HepG2 (cell line): ENCODE results near the gene VNN1. TPM values are rescaled to one million over a fixed set of nuclear protein-coding genes. Genes with fewer than 3 reads are reported as not detected.

Source experiments
- ATF7-NPFF ChIP-seq: sonication (generic); formaldehyde crosslinking; IDR thresholded peaks from 2 replicates; pipeline ENCODE4 v1.8.1; 2023; ENCODE audit warnings: mild to moderate bottlenecking, low read depth, missing genetic modification reagents, moderate library complexity
- DNMT3B ChIP-seq: conservative IDR thresholded peaks from 2 replicates; pipeline ENCODE4 v1.6.1; 2016; ENCODE audit warnings: missing biosample characterization, control low read depth
- FOXA1 ChIP-seq, 2 experiments: fragments of 450-650 bp in 1 of 2; sonication (generic) in 1 of 2; formaldehyde crosslinking in 1 of 2; IDR thresholded peaks; 2 replicates each; pipeline versions ENCODE4 v1.4.0 to v1.6.1; 2016 to 2020; ENCODE audit warnings: missing genetic modification reagents in 1 of 2
- PCBP2 ChIP-seq: fragments of 200-400 bp; formaldehyde crosslinking; optimal IDR thresholded peaks from 2 replicates; pipeline ENCODE3; 2018; ENCODE audit warnings: low read length, low read depth; ENCODE audit not compliant: poor library complexity, severe bottlenecking
- RBM39 ChIP-seq: fragments of 200-400 bp; formaldehyde crosslinking; IDR thresholded peaks from one replicate; pipeline ENCODE4 v1.6.1; 2018; ENCODE audit warnings: antibody characterized with exemption, mild to moderate bottlenecking, low read depth, low read length; ENCODE audit not compliant: poor library complexity, severe bottlenecking
- ZNF431 ChIP-seq: sonication (generic); formaldehyde crosslinking; IDR thresholded peaks from 2 replicates; pipeline ENCODE4 v1.9.0; 2022; ENCODE audit warnings: missing genetic modification reagents, low read depth, mild to moderate bottlenecking, borderline replicate concordance
- ZNF569 ChIP-seq: sonication (generic); formaldehyde crosslinking; IDR thresholded peaks from 2 replicates; pipeline ENCODE4 v1.5.0; 2020; ENCODE audit warnings: mild to moderate bottlenecking, missing genetic modification reagents, moderate library complexity, borderline replicate concordance
- ZNF570 ChIP-seq: sonication (generic); formaldehyde crosslinking; IDR thresholded peaks from 2 replicates; pipeline ENCODE4 v1.4.0; 2020; ENCODE audit warnings: mild to moderate bottlenecking, missing genetic modification reagents, borderline replicate concordance
- ZNF737 ChIP-seq: sonication (generic); formaldehyde crosslinking; IDR thresholded peaks from 2 replicates; pipeline ENCODE4 v1.5.0; 2020; ENCODE audit warnings: missing genetic modification reagents, mild to moderate bottlenecking, borderline replicate concordance
- polyA plus RNA-seq, 8 experiments: library from polyadenylated mRNA; depleted of rRNA in 3 of 8; stranded (reverse) in 7 of 8; unstranded in 1 of 8; fragments of >200 nt; fragmentation: Illumina TruSeq in 4 of 8; extraction: Trizol in 4 of 8; gene quantifications; 2 replicates each; pipeline versions ENCODE4 v1.2.1 to v1.2.3, GENCODE V29; 2011 to 2016; ENCODE audit warnings: low read depth in 4 of 8, missing spikeins in 1 of 8, mixed read lengths in 1 of 8; ENCODE audit not compliant: insufficient read depth in 1 of 8
- total RNA-seq, 5 experiments: library from RNA; depleted of rRNA; stranded (reverse); fragments of >200 nt; fragmentation: Illumina TruSeq; extraction: Trizol; gene quantifications; 2 replicates each; pipeline ENCODE4 v1.2.3, GENCODE V29; 2016; ENCODE audit warnings: low read depth in 1 of 5
- TF ChIP-seq, protein P1 (sequence below): IDR thresholded peaks from 2 replicates; pipeline ENCODE4 v1.4.0; 2020; ENCODE audit warnings: mild to moderate bottlenecking, missing genetic modification reagents
- TF ChIP-seq, protein P2 (sequence below): sonication (generic); formaldehyde crosslinking; IDR thresholded peaks from 2 replicates; pipeline ENCODE4 v1.4.0; 2020; ENCODE audit warnings: missing genetic modification reagents, mild to moderate bottlenecking, borderline replicate concordance
- TF ChIP-seq, protein P3 (sequence below): sonication (generic); formaldehyde crosslinking; conservative IDR thresholded peaks from 2 replicates; pipeline ENCODE4 v1.4.0; 2020; ENCODE audit warnings: mild to moderate bottlenecking, missing genetic modification reagents, moderate library complexity
- TF ChIP-seq, protein P4 (sequence below): sonication (generic); formaldehyde crosslinking; IDR thresholded peaks from 2 replicates; pipeline ENCODE4 v1.4.0; 2020; ENCODE audit warnings: missing genetic modification reagents, borderline replicate concordance
- TF ChIP-seq, protein P5 (sequence below): sonication (generic); formaldehyde crosslinking; IDR thresholded peaks from 2 replicates; pipeline ENCODE4 v1.4.0; 2020; ENCODE audit warnings: mild to moderate bottlenecking, low read depth, missing genetic modification reagents

Gene VNN1
- total and polyA plus RNA-seq, 2 of the 13 experiments (the other 11 are each of a cell fraction or from before 2014, with no cell fraction given), result 0.62 to 4.0 TPM

DNA sequence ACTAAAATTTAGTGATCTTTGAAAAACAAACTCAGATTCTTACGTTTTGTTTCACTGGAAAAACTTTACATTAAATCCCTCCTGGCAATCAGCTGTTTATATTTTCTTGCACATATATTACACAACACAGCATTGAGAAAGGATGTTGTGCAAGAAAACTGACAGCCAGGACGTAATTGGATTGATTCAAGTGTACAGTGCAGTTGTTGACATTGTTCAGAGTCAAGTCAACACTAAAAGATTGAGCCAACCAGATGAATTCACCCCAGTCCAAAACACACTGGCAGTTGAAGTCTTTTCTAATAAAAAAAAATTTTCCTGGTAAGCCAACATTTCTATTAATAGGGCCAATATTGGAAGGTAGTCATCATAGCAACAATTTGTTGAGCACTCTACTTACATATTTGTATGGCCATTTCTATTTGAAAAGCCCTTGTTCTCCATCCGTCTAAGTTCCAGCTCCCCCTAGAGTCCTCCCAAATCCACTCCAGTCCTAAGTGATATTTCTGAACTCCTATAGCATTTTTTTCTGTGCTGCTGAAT lies 20.9 kb upstream of the VNN1 start (continued):
- TF ChIP-seq, protein P1, sequence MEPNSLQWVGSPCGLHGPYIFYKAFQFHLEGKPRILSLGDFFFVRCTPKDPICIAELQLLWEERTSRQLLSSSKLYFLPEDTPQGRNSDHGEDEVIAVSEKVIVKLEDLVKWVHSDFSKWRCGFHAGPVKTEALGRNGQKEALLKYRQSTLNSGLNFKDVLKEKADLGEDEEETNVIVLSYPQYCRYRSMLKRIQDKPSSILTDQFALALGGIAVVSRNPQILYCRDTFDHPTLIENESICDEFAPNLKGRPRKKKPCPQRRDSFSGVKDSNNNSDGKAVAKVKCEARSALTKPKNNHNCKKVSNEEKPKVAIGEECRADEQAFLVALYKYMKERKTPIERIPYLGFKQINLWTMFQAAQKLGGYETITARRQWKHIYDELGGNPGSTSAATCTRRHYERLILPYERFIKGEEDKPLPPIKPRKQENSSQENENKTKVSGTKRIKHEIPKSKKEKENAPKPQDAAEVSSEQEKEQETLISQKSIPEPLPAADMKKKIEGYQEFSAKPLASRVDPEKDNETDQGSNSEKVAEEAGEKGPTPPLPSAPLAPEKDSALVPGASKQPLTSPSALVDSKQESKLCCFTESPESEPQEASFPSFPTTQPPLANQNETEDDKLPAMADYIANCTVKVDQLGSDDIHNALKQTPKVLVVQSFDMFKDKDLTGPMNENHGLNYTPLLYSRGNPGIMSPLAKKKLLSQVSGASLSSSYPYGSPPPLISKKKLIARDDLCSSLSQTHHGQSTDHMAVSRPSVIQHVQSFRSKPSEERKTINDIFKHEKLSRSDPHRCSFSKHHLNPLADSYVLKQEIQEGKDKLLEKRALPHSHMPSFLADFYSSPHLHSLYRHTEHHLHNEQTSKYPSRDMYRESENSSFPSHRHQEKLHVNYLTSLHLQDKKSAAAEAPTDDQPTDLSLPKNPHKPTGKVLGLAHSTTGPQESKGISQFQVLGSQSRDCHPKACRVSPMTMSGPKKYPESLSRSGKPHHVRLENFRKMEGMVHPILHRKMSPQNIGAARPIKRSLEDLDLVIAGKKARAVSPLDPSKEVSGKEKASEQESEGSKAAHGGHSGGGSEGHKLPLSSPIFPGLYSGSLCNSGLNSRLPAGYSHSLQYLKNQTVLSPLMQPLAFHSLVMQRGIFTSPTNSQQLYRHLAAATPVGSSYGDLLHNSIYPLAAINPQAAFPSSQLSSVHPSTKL (CRISPR knock-in tag), result peak; percentile 99
- TF ChIP-seq PCBP2 (no peak), ZNF569 (CRISPR knock-in tag) (no peak), RBM39 (no peak), ZNF737 (CRISPR knock-in tag) (no peak), ZNF431 (CRISPR knock-in tag) (peak; percentile 81; the same call in 1 of the 2 replicates), FOXA1 (IDR thresholded peaks at IDR 0.05) (peak; percentile 96), FOXA1 (CRISPR knock-in tag; IDR thresholded peaks at IDR 0.05) (peak; percentile 93), ATF7-NPFF (no peak), DNMT3B (CRISPR knock-in tag) (peak; percentile 63; the same call in 1 of the 2 replicates), ZNF570 (CRISPR knock-in tag) (peak; percentile 70)
- TF ChIP-seq, protein P2, sequence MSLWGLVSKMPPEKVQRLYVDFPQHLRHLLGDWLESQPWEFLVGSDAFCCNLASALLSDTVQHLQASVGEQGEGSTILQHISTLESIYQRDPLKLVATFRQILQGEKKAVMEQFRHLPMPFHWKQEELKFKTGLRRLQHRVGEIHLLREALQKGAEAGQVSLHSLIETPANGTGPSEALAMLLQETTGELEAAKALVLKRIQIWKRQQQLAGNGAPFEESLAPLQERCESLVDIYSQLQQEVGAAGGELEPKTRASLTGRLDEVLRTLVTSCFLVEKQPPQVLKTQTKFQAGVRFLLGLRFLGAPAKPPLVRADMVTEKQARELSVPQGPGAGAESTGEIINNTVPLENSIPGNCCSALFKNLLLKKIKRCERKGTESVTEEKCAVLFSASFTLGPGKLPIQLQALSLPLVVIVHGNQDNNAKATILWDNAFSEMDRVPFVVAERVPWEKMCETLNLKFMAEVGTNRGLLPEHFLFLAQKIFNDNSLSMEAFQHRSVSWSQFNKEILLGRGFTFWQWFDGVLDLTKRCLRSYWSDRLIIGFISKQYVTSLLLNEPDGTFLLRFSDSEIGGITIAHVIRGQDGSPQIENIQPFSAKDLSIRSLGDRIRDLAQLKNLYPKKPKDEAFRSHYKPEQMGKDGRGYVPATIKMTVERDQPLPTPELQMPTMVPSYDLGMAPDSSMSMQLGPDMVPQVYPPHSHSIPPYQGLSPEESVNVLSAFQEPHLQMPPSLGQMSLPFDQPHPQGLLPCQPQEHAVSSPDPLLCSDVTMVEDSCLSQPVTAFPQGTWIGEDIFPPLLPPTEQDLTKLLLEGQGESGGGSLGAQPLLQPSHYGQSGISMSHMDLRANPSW (CRISPR knock-in tag), result 0 out of 2 replicates have a peak, but pooled peaks have one; percentile 22
- TF ChIP-seq, protein P3, sequence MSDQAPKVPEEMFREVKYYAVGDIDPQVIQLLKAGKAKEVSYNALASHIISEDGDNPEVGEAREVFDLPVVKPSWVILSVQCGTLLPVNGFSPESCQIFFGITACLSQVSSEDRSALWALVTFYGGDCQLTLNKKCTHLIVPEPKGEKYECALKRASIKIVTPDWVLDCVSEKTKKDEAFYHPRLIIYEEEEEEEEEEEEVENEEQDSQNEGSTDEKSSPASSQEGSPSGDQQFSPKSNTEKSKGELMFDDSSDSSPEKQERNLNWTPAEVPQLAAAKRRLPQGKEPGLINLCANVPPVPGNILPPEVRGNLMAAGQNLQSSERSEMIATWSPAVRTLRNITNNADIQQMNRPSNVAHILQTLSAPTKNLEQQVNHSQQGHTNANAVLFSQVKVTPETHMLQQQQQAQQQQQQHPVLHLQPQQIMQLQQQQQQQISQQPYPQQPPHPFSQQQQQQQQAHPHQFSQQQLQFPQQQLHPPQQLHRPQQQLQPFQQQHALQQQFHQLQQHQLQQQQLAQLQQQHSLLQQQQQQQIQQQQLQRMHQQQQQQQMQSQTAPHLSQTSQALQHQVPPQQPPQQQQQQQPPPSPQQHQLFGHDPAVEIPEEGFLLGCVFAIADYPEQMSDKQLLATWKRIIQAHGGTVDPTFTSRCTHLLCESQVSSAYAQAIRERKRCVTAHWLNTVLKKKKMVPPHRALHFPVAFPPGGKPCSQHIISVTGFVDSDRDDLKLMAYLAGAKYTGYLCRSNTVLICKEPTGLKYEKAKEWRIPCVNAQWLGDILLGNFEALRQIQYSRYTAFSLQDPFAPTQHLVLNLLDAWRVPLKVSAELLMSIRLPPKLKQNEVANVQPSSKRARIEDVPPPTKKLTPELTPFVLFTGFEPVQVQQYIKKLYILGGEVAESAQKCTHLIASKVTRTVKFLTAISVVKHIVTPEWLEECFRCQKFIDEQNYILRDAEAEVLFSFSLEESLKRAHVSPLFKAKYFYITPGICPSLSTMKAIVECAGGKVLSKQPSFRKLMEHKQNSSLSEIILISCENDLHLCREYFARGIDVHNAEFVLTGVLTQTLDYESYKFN (CRISPR knock-in tag), result peak; percentile 91
- TF ChIP-seq, protein P4, sequence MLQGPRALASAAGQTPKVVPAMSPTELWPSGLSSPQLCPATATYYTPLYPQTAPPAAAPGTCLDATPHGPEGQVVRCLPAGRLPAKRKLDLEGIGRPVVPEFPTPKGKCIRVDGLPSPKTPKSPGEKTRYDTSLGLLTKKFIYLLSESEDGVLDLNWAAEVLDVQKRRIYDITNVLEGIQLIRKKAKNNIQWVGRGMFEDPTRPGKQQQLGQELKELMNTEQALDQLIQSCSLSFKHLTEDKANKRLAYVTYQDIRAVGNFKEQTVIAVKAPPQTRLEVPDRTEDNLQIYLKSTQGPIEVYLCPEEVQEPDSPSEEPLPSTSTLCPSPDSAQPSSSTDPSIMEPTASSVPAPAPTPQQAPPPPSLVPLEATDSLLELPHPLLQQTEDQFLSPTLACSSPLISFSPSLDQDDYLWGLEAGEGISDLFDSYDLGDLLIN, result no peak
- TF ChIP-seq, protein P5, sequence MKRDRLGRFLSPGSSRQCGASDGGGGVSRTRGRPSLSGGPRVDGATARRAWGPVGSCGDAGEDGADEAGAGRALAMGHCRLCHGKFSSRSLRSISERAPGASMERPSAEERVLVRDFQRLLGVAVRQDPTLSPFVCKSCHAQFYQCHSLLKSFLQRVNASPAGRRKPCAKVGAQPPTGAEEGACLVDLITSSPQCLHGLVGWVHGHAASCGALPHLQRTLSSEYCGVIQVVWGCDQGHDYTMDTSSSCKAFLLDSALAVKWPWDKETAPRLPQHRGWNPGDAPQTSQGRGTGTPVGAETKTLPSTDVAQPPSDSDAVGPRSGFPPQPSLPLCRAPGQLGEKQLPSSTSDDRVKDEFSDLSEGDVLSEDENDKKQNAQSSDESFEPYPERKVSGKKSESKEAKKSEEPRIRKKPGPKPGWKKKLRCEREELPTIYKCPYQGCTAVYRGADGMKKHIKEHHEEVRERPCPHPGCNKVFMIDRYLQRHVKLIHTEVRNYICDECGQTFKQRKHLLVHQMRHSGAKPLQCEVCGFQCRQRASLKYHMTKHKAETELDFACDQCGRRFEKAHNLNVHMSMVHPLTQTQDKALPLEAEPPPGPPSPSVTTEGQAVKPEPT (CRISPR knock-in tag), result no peak
